H1 (cell line): ENCODE results near the gene PI4K2A. TPM values are rescaled to one million over a fixed set of nuclear protein-coding genes. Genes with fewer than 3 reads are reported as not detected.

ENCODE experiments used
- CTCF ChIA-PET: fragments of 300-600 bp; sonication (Branson Sonifier 250); formaldehyde crosslinking; loops from one replicate; lab custom pipeline; 2021; ENCODE audit not compliant: partially characterized antibody; lab: Charles Lee
- POLR2A ChIA-PET: fragments of 300-600 bp; sonication (Branson Sonifier 250); formaldehyde crosslinking; loops from one replicate; lab custom pipeline; 2021; ENCODE audit warnings: inconsistent platforms; ENCODE audit not compliant: partially characterized antibody; lab: Charles Lee
- DNase-seq, 2 experiments: peaks; one replicate each; pipeline versions ENCODE4 v3.0.0 to v3.0.0-alpha.2; 2010 to 2022; ENCODE audit warnings: low spot score in 2 of 2, low read depth in 1 of 2, mixed read lengths in 1 of 2
- FAIRE-seq: peaks from 2 replicates; lab custom pipeline; 2011; peaks lifted over from hg19 to GRCh38; lab: Jason Lieb, UNC
- H2AFZ ChIP-seq: 2 replicates; pipeline ENCODE4 v1.8.1; 2012; ENCODE audit warnings: low read length, inconsistent platforms
- H2AK5ac ChIP-seq: 2 replicates; pipeline ENCODE4 v1.6.1; 2013; ENCODE audit warnings: low read depth, low read length
- H2BK120ac ChIP-seq: replicated peaks from 2 replicates; pipeline ENCODE3; 2013; ENCODE audit warnings: low read depth, low read length, inconsistent platforms
- H2BK12ac ChIP-seq: 2 replicates; pipeline ENCODE4 v1.6.1; 2013; ENCODE audit warnings: low read depth, low read length
- H2BK15ac ChIP-seq: 2 replicates; pipeline ENCODE4 v1.6.1; 2013; ENCODE audit warnings: low read length
- H2BK20ac ChIP-seq: 2 replicates; pipeline ENCODE4 v1.6.1; 2013; ENCODE audit warnings: low read length
- H2BK5ac ChIP-seq: 2 replicates; pipeline ENCODE4 v1.6.1; 2013; ENCODE audit warnings: low read depth, low read length
- H3K14ac ChIP-seq: 2 replicates; pipeline ENCODE4 v1.6.1; 2013; ENCODE audit warnings: inconsistent platforms; ENCODE audit not compliant: insufficient read length
- H3K18ac ChIP-seq: 2 replicates; pipeline ENCODE4 v1.6.1; 2013; ENCODE audit warnings: low read length; ENCODE audit errors: extremely low read depth
- H3K23ac ChIP-seq: 2 replicates; pipeline ENCODE4 v1.6.1; 2013; ENCODE audit warnings: inconsistent platforms; ENCODE audit not compliant: insufficient read length
- H3K23me2 ChIP-seq: 2 replicates; pipeline ENCODE4 v1.6.1; 2013; ENCODE audit warnings: low read depth, low read length
- H3K27ac ChIP-seq: 2 replicates; pipeline ENCODE4 v1.6.1; 2011; ENCODE audit warnings: low read depth, low read length, inconsistent platforms
- H3K27me3 ChIP-seq, 4 experiments: replicated peaks in 1 of 4; 1 replicate in 1 of 4; 2 replicates in 3 of 4; pipeline versions ENCODE4 v1.6.1 to v1.8.1; 2011 to 2013; ENCODE audit warnings: low read length in 3 of 4, mild to moderate bottlenecking in 3 of 4, inconsistent platforms in 2 of 4, mixed read lengths in 2 of 4, moderate library complexity in 1 of 4; ENCODE audit not compliant: control insufficient read depth in 3 of 4, insufficient read depth in 3 of 4; ENCODE audit errors: extremely low read depth in 1 of 4
- H3K36me3 ChIP-seq, 4 experiments: 2 replicates each; pipeline versions ENCODE4 v1.6.1 to v1.8.1; 2011 to 2013; ENCODE audit warnings: mild to moderate bottlenecking in 4 of 4, low read length in 3 of 4, moderate library complexity in 2 of 4, control low read depth in 1 of 4, inconsistent platforms in 1 of 4; ENCODE audit not compliant: insufficient read depth in 4 of 4, control insufficient read depth in 2 of 4
- H3K4ac ChIP-seq: replicated peaks from 2 replicates; pipeline ENCODE3; 2013; ENCODE audit warnings: low read length, low read depth, mixed read lengths, inconsistent platforms; ENCODE audit not compliant: insufficient read length
- H3K4me1 ChIP-seq, 4 experiments: replicated peaks in 1 of 4; 1 replicate in 1 of 4; 2 replicates in 3 of 4; pipeline versions ENCODE4 v1.6.1 to v1.8.1; 2011 to 2013; ENCODE audit warnings: low read length in 3 of 4, inconsistent platforms in 2 of 4, mixed read lengths in 1 of 4; ENCODE audit not compliant: insufficient read depth in 4 of 4, control insufficient read depth in 3 of 4
- H3K4me2 ChIP-seq, 2 experiments: 2 replicates each; pipeline versions ENCODE4 v1.6.1 to v1.8.1; 2011 to 2013; ENCODE audit warnings: low read depth in 2 of 2, low read length in 2 of 2, control low read depth in 1 of 2, inconsistent platforms in 1 of 2, mild to moderate bottlenecking in 1 of 2; ENCODE audit not compliant: insufficient read depth in 1 of 2
- H3K4me3 ChIP-seq, 4 experiments: fragments of 200-600, 300-600 bp in 1 of 4; sonication (generic), shearing (Covaris generic), sonication (Bioruptor Twin) in 1 of 4; 2 replicates each; pipeline versions ENCODE4 v1.5.1 to v1.8.1; 2011 to 2016; ENCODE audit warnings: low read length in 4 of 4, low read depth in 3 of 4, control low read depth in 2 of 4, inconsistent platforms in 2 of 4, mild to moderate bottlenecking in 2 of 4, mixed read lengths in 1 of 4, moderate library complexity in 1 of 4; ENCODE audit not compliant: insufficient read depth in 2 of 4; ENCODE audit errors: extremely low read depth in 1 of 4
- H3K56ac ChIP-seq: replicated peaks from 2 replicates; pipeline ENCODE3; 2013; ENCODE audit warnings: low read depth, mild to moderate bottlenecking, mixed read lengths, low read length, inconsistent platforms; ENCODE audit not compliant: insufficient read length
- H3K79me1 ChIP-seq: 2 replicates; pipeline ENCODE4 v1.6.1; 2013; ENCODE audit warnings: low read depth, low read length, control low read depth
- H3K79me2 ChIP-seq, 2 experiments: 2 replicates each; pipeline versions ENCODE4 v1.6.1 to v1.8.1; 2012 to 2013; ENCODE audit warnings: low read length in 2 of 2, mild to moderate bottlenecking in 2 of 2, inconsistent platforms in 1 of 2; ENCODE audit not compliant: insufficient read depth in 2 of 2, control insufficient read depth in 1 of 2
- H3K9ac ChIP-seq, 4 experiments: replicated peaks in 1 of 4; 1 replicate in 1 of 4; 2 replicates in 3 of 4; pipeline versions ENCODE4 v1.6.1 to v1.8.1; 2011 to 2013; ENCODE audit warnings: low read depth in 3 of 4, low read length in 3 of 4, control low read depth in 2 of 4, mild to moderate bottlenecking in 2 of 4, moderate library complexity in 2 of 4, inconsistent platforms in 1 of 4; ENCODE audit errors: extremely low read depth in 1 of 4
- H3K9me3 ChIP-seq, 2 experiments: 2 replicates each; pipeline versions ENCODE4 v1.6.1 to v1.8.1; 2012 to 2013; ENCODE audit warnings: mild to moderate bottlenecking in 2 of 2, moderate library complexity in 2 of 2, control low read depth in 1 of 2, inconsistent platforms in 1 of 2, low read depth in 1 of 2, low read length in 1 of 2, mixed read lengths in 1 of 2; ENCODE audit not compliant: insufficient read depth in 2 of 2
- H4K20me1 ChIP-seq, 2 experiments: replicated peaks in 1 of 2; 2 replicates each; pipeline versions ENCODE3 to v1.8.1; 2011 to 2013; ENCODE audit warnings: inconsistent platforms in 2 of 2, low read length in 2 of 2, mild to moderate bottlenecking in 1 of 2; ENCODE audit not compliant: insufficient read depth in 2 of 2, control insufficient read depth in 1 of 2
- H4K5ac ChIP-seq: 2 replicates; pipeline ENCODE4 v1.6.1; 2013; ENCODE audit warnings: low read length, low read depth, mixed read lengths, inconsistent platforms; ENCODE audit not compliant: insufficient read length
- H4K8ac ChIP-seq: 2 replicates; pipeline ENCODE4 v1.8.0; 2013; ENCODE audit warnings: mild to moderate bottlenecking, moderate library complexity, low read length, inconsistent platforms; ENCODE audit not compliant: insufficient read depth; ENCODE audit errors: extremely low read depth
- H4K91ac ChIP-seq: replicated peaks from 2 replicates; pipeline ENCODE3; 2013; ENCODE audit warnings: low read length, mixed read lengths, inconsistent platforms; ENCODE audit not compliant: insufficient read length
- CHD2 ChIP-seq: IDR thresholded peaks from 2 replicates; pipeline ENCODE4 v1.6.1; 2012; ENCODE audit warnings: low read length, improper control_type of control experiment
- GTF2F1 ChIP-seq: IDR thresholded peaks from 2 replicates; pipeline ENCODE4 v1.6.1; 2012; ENCODE audit warnings: low read depth, low read length, improper control_type of control experiment, borderline replicate concordance
- JUND ChIP-seq: IDR thresholded peaks from 2 replicates; pipeline ENCODE4 v1.6.1; 2011; ENCODE audit warnings: mild to moderate bottlenecking, improper control_type of control experiment, low read length
- SP1 ChIP-seq: IDR thresholded peaks from 2 replicates; pipeline ENCODE4 v1.6.1; 2011; ENCODE audit warnings: low read depth, low read length
- TCF12 ChIP-seq: IDR thresholded peaks from 2 replicates; pipeline ENCODE4 v1.6.1; 2011; ENCODE audit warnings: low read depth, mild to moderate bottlenecking, low read length
- WGBS, 2 experiments: shearing (Covaris generic) in 1 of 2; methylation state at CpG; one replicate each; pipeline versions ENCODE4 v1.1.6 to v1.1.7; 2013 to 2015; ENCODE audit warnings: low lambda C conversion rate in 2 of 2, mixed read lengths in 2 of 2, inconsistent platforms in 1 of 2, low coverage in 1 of 2, missing lambda C conversion rate in 1 of 2; ENCODE audit not compliant: insufficient replicate concordance in 2 of 2, insufficient coverage in 1 of 2, insufficient read length in 1 of 2; ENCODE audit errors: extremely low coverage in 1 of 2, missing lambda C conversion rate in 1 of 2; 5-methylcytosine and 5-hydroxymethylcytosine counted together
- polyA plus RNA-seq, 7 experiments: library from polyadenylated mRNA; depleted of rRNA in 3 of 7; stranded (reverse) in 5 of 7; unstranded in 2 of 7; fragments of >200 nt in 5 of 7; fragments of 200-250 nt in 2 of 7; gene quantifications; 1 replicate in 5 of 7; 2 replicates in 1 of 7; 4 replicates in 1 of 7; pipeline versions ENCODE4 v1.2.1 to v1.2.3, GENCODE V29; 2011 to 2013; ENCODE audit warnings: missing spikeins in 2 of 7, mixed read lengths in 2 of 7
- total RNA-seq: library from RNA; stranded (reverse); fragmentation: NEBNext Ultra II Directional; extraction: Animal tissue kit (Norgen Biotek cat#: 25700); gene quantifications from 2 replicates; pipeline ENCODE4 v1.2.1, GENCODE V29; 2021

PI4K2A gene
- total and polyA plus RNA-seq, 2 of the 8 experiments (the other 6 are each of a cell fraction or from before 2014, with no cell fraction given): 20.7 to 21.9 TPM

DNA sequence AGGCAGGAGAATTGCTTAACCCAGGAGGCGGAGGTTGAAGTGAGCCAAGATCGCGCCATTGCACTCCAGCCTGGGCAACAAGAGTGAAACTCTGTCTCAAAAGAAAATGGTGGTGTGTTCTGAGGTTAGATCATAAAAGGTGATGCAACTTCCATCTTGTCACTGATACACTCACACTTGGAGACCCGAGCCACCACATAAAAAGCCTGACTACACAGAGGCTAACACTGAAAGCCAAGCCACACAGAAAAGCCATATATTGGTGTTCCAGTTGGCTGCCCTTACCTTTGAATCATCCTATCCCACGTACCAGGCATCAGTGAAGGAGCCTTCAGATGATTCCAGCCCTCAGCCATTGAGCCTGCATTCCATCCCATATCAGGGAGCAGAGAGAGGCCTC is 11.2 kb upstream of the PI4K2A start:
- POLR2A ChIA-PET: no interaction called here
- FAIRE-seq: no peak

More for the DNA sequence above, 11.2 kb upstream of the PI4K2A start:
- WGBS, 2 experiments: 94% methylated on average over 5 of the region's 5 CpGs; no CpG with 5 or more reads in 1 of the 2 experiments
- Histone ChIP-seq H4K20me1 (no peaks in the 10 kb centered on the region), H3K4me1 (peaks cover 0 to 4% (median 1%) of the 10 kb centered on the region in 4 experiments; a peak in 2 of 7 replicates), H2BK120ac (no peak overlapping the region), H4K5ac (no peak overlapping the region), H4K8ac (no peak overlapping the region), H3K18ac (no peak overlapping the region), H3K79me2 (peaks cover 0 to 11% of the 10 kb centered on the region in 2 experiments; a peak in 2 of 4 replicates), H3K27ac (no peak overlapping the region), H3K14ac (no peak overlapping the region), H2AK5ac (no peak overlapping the region), H3K4me2 (no peak overlapping the region), H3K4ac (no peak overlapping the region), H2BK15ac (no peak overlapping the region), H2BK20ac (no peak overlapping the region), H3K9me3 (no peaks in the 10 kb centered on the region), H3K79me1 (no peaks in the 10 kb centered on the region), H3K27me3 (no peaks in the 10 kb centered on the region), H3K36me3 (no peaks in the 10 kb centered on the region), H3K56ac (no peak overlapping the region), H3K23ac (no peak overlapping the region), H4K91ac (no peak overlapping the region), H3K4me3 (no peak overlapping the region), H2AFZ (no peak overlapping the region), H2BK12ac (no peak overlapping the region), H3K23me2 (no peaks in the 10 kb centered on the region; the same call in 1 of the 2 replicates), H3K9ac (no peak overlapping the region), H2BK5ac (no peak overlapping the region)
- no peak for DNase-seq
- CTCF ChIA-PET: interaction anchor here (1.0 kb wide), 1 partner anchor 54 kb away, joined by 3 read pairs; no protein-coding TSS in a partner anchor
- TF ChIP-seq JUND: no peak
- TF ChIP-seq SP1: no peak
- no peak for TF ChIP-seq TCF12
- no peak for TF ChIP-seq CHD2
- no peak for TF ChIP-seq GTF2F1
